GM23248 (cell line): ENCODE measurements around the gene GPATCH8. TPM values are rescaled to one million over a fixed set of nuclear protein-coding genes. Genes with fewer than 3 reads are reported as not detected.

ENCODE experiments used
- DNase-seq: peaks from one replicate; pipeline ENCODE4 v3.0.0-alpha.2; 2015
- H2AFZ ChIP-seq: fragments of 200-600 bp; sonication (generic); 2 replicates; pipeline ENCODE4 v1.6.1; 2016; ENCODE audit warnings: antibody characterized with exemption
- H3F3A ChIP-seq: fragments of 200-600 bp; sonication (generic); 2 replicates; pipeline ENCODE4 v1.6.1; 2016; ENCODE audit warnings: mild to moderate bottlenecking, antibody characterized with exemption, mixed run types; ENCODE audit not compliant: insufficient read depth
- H3K27ac ChIP-seq: fragments of 200-600 bp; sonication (generic); 2 replicates; pipeline ENCODE4 v1.5.1; 2016; ENCODE audit warnings: mild to moderate bottlenecking
- H3K27me3 ChIP-seq: fragments of 200-600 bp; sonication (generic); replicated peaks from 2 replicates; pipeline ENCODE4 v1.6.1; 2016; ENCODE audit warnings: mild to moderate bottlenecking; ENCODE audit not compliant: insufficient read depth
- H3K36me3 ChIP-seq: fragments of 200-600 bp; sonication (generic); 2 replicates; pipeline ENCODE4 v1.6.1; 2016; ENCODE audit warnings: low read depth, mild to moderate bottlenecking
- H3K4me1 ChIP-seq: fragments of 200-600 bp; sonication (generic); 2 replicates; pipeline ENCODE4 v1.6.1; 2016; ENCODE audit warnings: mild to moderate bottlenecking; ENCODE audit not compliant: insufficient read depth
- H3K4me2 ChIP-seq: fragments of 200-600 bp; sonication (generic); one replicate; pipeline ENCODE4 v1.6.1; 2016; ENCODE audit warnings: mild to moderate bottlenecking; ENCODE audit not compliant: unreplicated experiment
- H3K4me3 ChIP-seq: fragments of 200-600 bp; sonication (generic); 2 replicates; pipeline ENCODE4 v1.5.1; 2016; ENCODE audit warnings: mild to moderate bottlenecking
- H3K79me2 ChIP-seq: fragments of 200-600 bp; sonication (generic); 2 replicates; pipeline ENCODE4 v1.6.1; 2016; ENCODE audit warnings: mild to moderate bottlenecking; ENCODE audit not compliant: insufficient read depth
- H3K9ac ChIP-seq: fragments of 200-600 bp; sonication (generic); 2 replicates; pipeline ENCODE4 v1.6.1; 2016; ENCODE audit warnings: mild to moderate bottlenecking
- H3K9me2 ChIP-seq: fragments of 200-600 bp; sonication (generic); 2 replicates; pipeline ENCODE4 v1.6.1; 2016; ENCODE audit warnings: mixed run types, mild to moderate bottlenecking, moderate library complexity; ENCODE audit not compliant: insufficient read depth
- H3K9me3 ChIP-seq: fragments of 200-600 bp; sonication (generic); one replicate; pipeline ENCODE4 v1.6.1; 2017; ENCODE audit warnings: low read depth
- H4K20me1 ChIP-seq: fragments of 200-600 bp; sonication (generic); 2 replicates; pipeline ENCODE4 v1.6.0; 2016; ENCODE audit not compliant: insufficient read depth
- EZH2 ChIP-seq: fragments of 200-600 bp; sonication (generic); IDR thresholded peaks from 2 replicates; pipeline ENCODE4 v1.6.1; 2018; ENCODE audit warnings: antibody characterized with exemption, mild to moderate bottlenecking; ENCODE audit not compliant: insufficient read depth, poor library complexity, severe bottlenecking
- EZH2phosphoT487 ChIP-seq: fragments of 200-600 bp; sonication (generic); IDR thresholded peaks from 2 replicates; pipeline ENCODE4 v1.6.1; 2018; ENCODE audit warnings: antibody characterized with exemption, moderate library complexity, mild to moderate bottlenecking, low read depth; ENCODE audit not compliant: insufficient read depth
- WGBS, 2 experiments: methylation state at CpG; one replicate each; pipeline ENCODE4 v1.1.6; 2015 to 2017; ENCODE audit warnings: low lambda C conversion rate in 2 of 2, low coverage in 1 of 2; ENCODE audit errors: missing lambda C conversion rate in 2 of 2; 5-methylcytosine and 5-hydroxymethylcytosine counted together
- in situ Hi-C: fragments of 300-500 bp; cut with MboI; formaldehyde crosslinking; loops from 2 replicates; pipeline ENCODE4 v1.15.0; 2020
- polyA plus RNA-seq: library from polyadenylated mRNA; unstranded; fragments of >200 nt; fragmentation: Nextera tagmentation; extraction: Ambion mirVana; gene quantifications from 2 replicates; pipeline ENCODE4 v1.2.1, GENCODE V29; 2016
- total RNA-seq: library from RNA; depleted of rRNA; stranded (reverse); fragments of >200 nt; shearing (Covaris generic); gene quantifications from 2 replicates; pipeline ENCODE4 v1.2.3, GENCODE V29; 2014

GPATCH8 gene
- total and polyA plus RNA-seq, 2 experiments from 2014 or later, result 18.0 to 28.4 TPM

DNA sequence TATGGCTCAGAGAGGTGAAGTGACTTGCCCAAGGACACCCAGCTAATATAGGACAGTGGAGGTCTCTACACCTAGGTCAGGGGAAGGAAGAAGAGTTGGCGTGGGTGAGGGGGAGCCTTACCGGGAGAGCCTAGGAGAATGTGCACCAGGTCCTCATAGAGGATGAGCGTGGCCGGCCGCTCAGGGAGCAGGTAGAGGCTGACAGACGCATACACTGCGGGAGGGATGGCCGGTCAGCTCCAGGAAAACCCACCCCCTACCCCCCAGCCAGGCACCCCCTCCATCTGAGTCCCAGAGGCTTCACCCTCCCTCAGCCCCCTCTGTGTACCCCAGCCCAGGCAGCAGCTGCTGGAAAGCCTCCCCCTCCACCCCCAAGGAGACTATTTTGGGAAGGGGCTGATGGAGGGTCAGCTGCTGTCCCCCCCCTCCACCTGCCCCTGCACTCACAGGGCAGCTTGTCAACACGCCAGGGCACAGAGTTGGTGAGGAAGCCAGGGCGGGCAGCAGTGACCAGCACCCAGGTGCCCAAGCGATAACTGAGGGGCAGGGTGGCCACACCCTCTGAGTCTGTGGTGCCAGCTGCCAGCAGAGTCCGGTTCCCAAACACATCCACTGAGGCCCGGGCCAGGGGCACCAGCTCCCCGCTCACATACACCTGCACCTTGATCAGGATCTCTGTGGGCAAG, 143.6 kb downstream of the GPATCH8 start:
- H3K36me3 ChIP-seq, result no peaks in the 10 kb centered on the region
- no peaks in the 10 kb centered on the region for H3K27me3 ChIP-seq
- peaks cover 9% of the 10 kb centered on the region; the same call in 1 of the 2 replicates for H3K4me1 ChIP-seq
- H2AFZ ChIP-seq, result no peak overlapping the region
- TF ChIP-seq EZH2, result no peak
- no peak for TF ChIP-seq EZH2phosphoT487
- in situ Hi-C loops, result no loop called here
- WGBS, 2 experiments, result 65 to 68% methylated on average over 13 to 14 of the region's 14 CpGs
- no peak overlapping the region for H3K4me2 ChIP-seq
- 0 out of 2 replicates have a peak, but pooled peaks cover 5% of the 10 kb centered on the region for H3F3A ChIP-seq
- no peaks in the 10 kb centered on the region for H3K79me2 ChIP-seq
- DNase-seq, result no peak
- no peak overlapping the region for H3K4me3 ChIP-seq
- no peak overlapping the region for H3K9ac ChIP-seq
- no peak overlapping the region for H3K27ac ChIP-seq
- no peaks in the 10 kb centered on the region for H4K20me1 ChIP-seq
- no peaks in the 10 kb centered on the region for H3K9me2 ChIP-seq
- no peaks in the 10 kb centered on the region for H3K9me3 ChIP-seq

- Histone ChIP-seq H2AFZ (no peak overlapping the region), H3K36me3 (no peaks in the 10 kb centered on the region), H3K79me2 (no peaks in the 10 kb centered on the region), H3K9ac (no peak overlapping the region), H3K4me2 (no peak overlapping the region), H3K27ac (no peak overlapping the region), H3K9me2 (no peaks in the 10 kb centered on the region), H3K4me1 (peaks cover 9% of the 10 kb centered on the region; the same call in 1 of the 2 replicates), H3K9me3 (no peaks in the 10 kb centered on the region), H3K27me3 (no peaks in the 10 kb centered on the region), H3K4me3 (no peak overlapping the region), H3F3A (0 out of 2 replicates have a peak, but pooled peaks cover 5% of the 10 kb centered on the region), H4K20me1 (no peaks in the 10 kb centered on the region)
- DNase-seq, result no peak
- in situ Hi-C loops, result no loop called here
- no peak for TF ChIP-seq EZH2
- no peak for TF ChIP-seq EZH2phosphoT487
- 52 to 55% methylated on average over 6 of the region's 6 CpGs for WGBS, 2 experiments
Measured at GRCh38 chr17:44359006-44359405, 144.2 kb downstream of the GPATCH8 start.

GRCh38 chr17:44358066-44358465, 145.1 kb downstream of the GPATCH8 start:
- no peak overlapping the region for H2AFZ ChIP-seq
- no peaks in the 10 kb centered on the region for H4K20me1 ChIP-seq
- no peaks in the 10 kb centered on the region for H3K79me2 ChIP-seq
- no peak overlapping the region for H3K9ac ChIP-seq
- no peak for DNase-seq
- no peak overlapping the region for H3K4me3 ChIP-seq
- H3K9me2 ChIP-seq, result no peaks in the 10 kb centered on the region
- peaks cover 9% of the 10 kb centered on the region; the same call in 1 of the 2 replicates for H3K4me1 ChIP-seq
- 86 to 89% methylated on average over 9 of the region's 9 CpGs for WGBS, 2 experiments
- H3K27ac ChIP-seq, result no peak overlapping the region
- TF ChIP-seq EZH2phosphoT487 (no peak), EZH2 (no peak)
- no peak overlapping the region for H3K4me2 ChIP-seq
- H3K27me3 ChIP-seq, result no peaks in the 10 kb centered on the region
- in situ Hi-C loops, result no loop called here
- 0 out of 2 replicates have a peak, but pooled peaks cover 5% of the 10 kb centered on the region for H3F3A ChIP-seq
- H3K36me3 ChIP-seq, result no peaks in the 10 kb centered on the region
- H3K9me3 ChIP-seq, result no peaks in the 10 kb centered on the region

DNA sequence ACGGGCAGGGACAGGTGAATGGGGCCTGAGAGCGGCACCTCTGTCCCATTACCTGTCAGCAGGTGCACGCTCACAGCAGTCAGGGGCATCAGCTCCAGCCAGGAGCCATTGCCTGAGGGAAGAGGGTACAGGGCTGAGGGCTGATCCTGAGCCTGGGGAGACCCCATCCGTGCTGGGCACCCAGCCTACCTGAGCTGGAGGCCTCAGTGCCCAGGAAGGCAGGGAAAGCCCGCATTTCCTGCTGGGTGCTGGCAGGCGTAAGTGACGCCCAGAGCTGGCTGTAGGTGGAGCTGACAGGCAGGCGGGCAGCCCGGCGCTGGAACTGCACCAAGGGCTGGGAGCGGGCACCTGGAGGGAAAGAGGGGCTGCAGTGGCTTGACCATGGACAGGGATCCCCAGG, 147.0 kb downstream of the GPATCH8 start:
- Histone ChIP-seq H3K4me2 (no peak overlapping the region), H3K79me2 (no peaks in the 10 kb centered on the region), H3K27ac (no peak overlapping the region), H2AFZ (no peak overlapping the region), H3K36me3 (no peaks in the 10 kb centered on the region), H3K27me3 (no peaks in the 10 kb centered on the region), H3K9me3 (no peaks in the 10 kb centered on the region), H4K20me1 (no peaks in the 10 kb centered on the region), H3F3A (0 out of 2 replicates have a peak, but pooled peaks cover 5% of the 10 kb centered on the region), H3K9ac (no peak overlapping the region), H3K4me3 (no peak overlapping the region), H3K4me1 (peaks cover 9% of the 10 kb centered on the region; the same call in 1 of the 2 replicates), H3K9me2 (no peaks in the 10 kb centered on the region)
- in situ Hi-C loops, result no loop called here
- no peak for DNase-seq
- WGBS, 2 experiments, result 96 to 99% methylated on average over 11 of the region's 11 CpGs
- TF ChIP-seq EZH2phosphoT487 (no peak), EZH2 (no peak)
